Effector memory CD4-positive, alpha-beta T cell (primary cell): Measurements from ENCODE around the gene AK9.
A peak's percentile ranks its signal among the peaks of the same experiment; 100 is the strongest.
"Not testable (repeated sequence)": the region's sequence is repeated elsewhere in the genome, so short reads cannot be mapped to it uniquely, and the experiment has no call there.

Source experiments
- DNase-seq, 3 donors: peaks; one replicate each; pipeline ENCODE4 v3.0.0-alpha.2; 2020
- H3K27ac ChIP-seq: 2 replicates; pipeline ENCODE4 v1.7.0; 2013; ENCODE audit warnings: mild to moderate bottlenecking, low read length, moderate library complexity; ENCODE audit not compliant: insufficient read depth, poor library complexity, severe bottlenecking
- H3K27me3 ChIP-seq: replicated peaks from 2 replicates; pipeline ENCODE4 v1.7.0; 2013; ENCODE audit warnings: mild to moderate bottlenecking, low read length; ENCODE audit not compliant: insufficient read depth, control insufficient read depth, poor library complexity, severe bottlenecking
- H3K36me3 ChIP-seq: 2 replicates; pipeline ENCODE4 v1.7.0; 2013; ENCODE audit warnings: mild to moderate bottlenecking, low read length, moderate library complexity; ENCODE audit not compliant: control insufficient read depth, insufficient read depth
- H3K4me1 ChIP-seq: 2 replicates; pipeline ENCODE4 v1.7.0; 2013; ENCODE audit warnings: low read length, mild to moderate bottlenecking; ENCODE audit not compliant: control insufficient read depth, insufficient read depth, poor library complexity, severe bottlenecking
- H3K4me3 ChIP-seq: 2 replicates; pipeline ENCODE4 v1.7.0; 2013; ENCODE audit warnings: low read length, low read depth, mild to moderate bottlenecking; ENCODE audit not compliant: insufficient read depth, poor library complexity, severe bottlenecking
- H3K9me3 ChIP-seq: 2 replicates; pipeline ENCODE4 v1.7.0; 2013; ENCODE audit warnings: mild to moderate bottlenecking, low read length, moderate library complexity; ENCODE audit not compliant: control insufficient read depth

The AK9 gene

DNA sequence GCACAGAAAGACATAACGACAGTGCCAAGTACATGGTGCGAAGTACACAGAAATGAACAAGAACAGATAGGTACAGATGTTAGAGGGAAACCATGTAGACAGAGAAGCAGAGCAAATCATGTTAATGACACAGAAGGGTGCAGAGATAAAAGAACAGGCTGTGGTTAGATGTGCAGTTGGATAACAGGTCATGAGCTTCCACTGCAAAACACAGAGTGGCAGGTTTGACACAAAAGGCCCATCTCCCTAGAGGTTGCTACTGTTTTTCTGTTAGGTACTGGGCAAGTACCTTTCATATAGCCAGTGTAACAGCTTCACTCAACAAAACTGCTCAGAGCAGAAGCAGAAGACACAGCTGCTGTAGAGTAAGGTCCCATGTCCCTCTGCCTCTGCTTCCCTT is 84.6 kb downstream of the AK9 start:
- H3K4me1 ChIP-seq, result no peaks in the 10 kb centered on the region
- no peaks in the 10 kb centered on the region for H3K36me3 ChIP-seq
- DNase-seq, result no peak
- H3K4me3 ChIP-seq, result no peak overlapping the region
- no peaks in the 10 kb centered on the region for H3K27me3 ChIP-seq
- H3K27ac ChIP-seq, result no peak overlapping the region
- no peaks in the 10 kb centered on the region for H3K9me3 ChIP-seq

DNA sequence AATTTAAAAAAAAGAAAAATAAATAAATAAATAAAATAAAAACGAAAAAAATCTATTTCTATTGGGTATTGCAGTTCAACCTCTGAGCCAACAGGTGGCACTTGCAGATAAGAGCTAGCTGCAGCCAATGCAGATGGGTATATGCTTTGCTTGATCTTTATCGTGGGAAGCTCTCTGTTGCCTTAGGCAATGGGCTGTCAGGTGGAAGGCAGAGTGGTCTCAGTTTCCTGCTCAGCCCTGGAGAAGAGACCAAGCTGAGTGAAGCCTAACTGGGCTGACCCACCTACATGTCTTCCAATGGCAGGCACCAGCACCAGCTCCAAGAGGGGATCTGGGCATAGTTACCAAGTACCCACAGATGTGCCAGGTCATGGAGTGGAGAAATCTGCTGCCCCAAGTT is 95.0 kb downstream of the AK9 start:
- Histone ChIP-seq H3K4me1 (no peaks in the 10 kb centered on the region), H3K36me3 (no peaks in the 10 kb centered on the region), H3K4me3 (no peak overlapping the region), H3K27ac (no peak overlapping the region), H3K9me3 (no peaks in the 10 kb centered on the region), H3K27me3 (no peaks in the 10 kb centered on the region)
- DNase-seq, result no peak

DNA sequence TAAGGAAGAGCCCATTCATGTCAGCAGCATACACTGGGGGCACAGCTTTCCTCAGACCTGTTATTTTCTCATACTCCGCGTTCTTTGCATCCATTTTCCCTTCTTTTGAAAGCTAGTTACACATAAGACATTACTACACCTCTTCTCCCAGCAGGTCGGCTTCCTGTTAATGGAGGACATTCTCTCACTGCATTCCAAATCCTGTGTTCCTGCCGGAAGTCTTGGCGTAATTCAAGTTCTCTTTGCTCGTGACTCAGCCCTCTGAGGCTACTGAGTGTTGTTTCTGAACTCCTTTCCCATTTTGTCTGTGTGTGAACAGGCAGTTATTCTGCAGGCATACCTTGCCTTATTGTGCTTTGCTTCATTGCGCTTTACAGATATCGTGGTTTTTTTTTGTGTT is 110.5 kb downstream of the AK9 start:
- Histone ChIP-seq H3K4me1 (no peaks in the 10 kb centered on the region), H3K36me3 (no peaks in the 10 kb centered on the region)
- DNase-seq, result no peak

DNA sequence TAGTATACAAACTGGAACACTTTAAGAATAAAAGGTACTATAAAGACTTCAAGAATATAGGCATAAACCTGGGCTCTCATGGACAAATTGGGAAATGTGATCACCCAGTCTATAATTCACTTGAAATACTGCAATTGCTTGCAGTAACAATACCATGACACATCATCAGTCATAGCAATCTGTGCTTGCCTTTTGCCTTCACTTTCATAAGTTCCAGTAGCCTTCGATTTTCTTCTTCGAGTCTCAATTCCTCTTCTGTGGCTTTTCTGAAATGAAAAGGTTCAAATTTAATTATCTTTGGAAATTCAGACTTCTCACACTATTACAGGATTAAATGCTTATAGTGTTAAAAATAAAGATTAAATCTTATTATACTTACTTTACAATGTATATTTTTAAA is 111.6 kb downstream of the AK9 start:
- Histone ChIP-seq H3K27ac (no peak overlapping the region), H3K4me1 (no peaks in the 10 kb centered on the region), H3K4me3 (no peak overlapping the region), H3K27me3 (no peaks in the 10 kb centered on the region), H3K36me3 (no peaks in the 10 kb centered on the region), H3K9me3 (no peaks in the 10 kb centered on the region)
- no peak for DNase-seq

More for the DNA sequence above, 110.5 kb downstream of the AK9 start:
- H3K4me3 ChIP-seq, result no peak overlapping the region
- H3K27me3 ChIP-seq, result no peaks in the 10 kb centered on the region
- no peak overlapping the region for H3K27ac ChIP-seq
- no peaks in the 10 kb centered on the region for H3K9me3 ChIP-seq

DNA sequence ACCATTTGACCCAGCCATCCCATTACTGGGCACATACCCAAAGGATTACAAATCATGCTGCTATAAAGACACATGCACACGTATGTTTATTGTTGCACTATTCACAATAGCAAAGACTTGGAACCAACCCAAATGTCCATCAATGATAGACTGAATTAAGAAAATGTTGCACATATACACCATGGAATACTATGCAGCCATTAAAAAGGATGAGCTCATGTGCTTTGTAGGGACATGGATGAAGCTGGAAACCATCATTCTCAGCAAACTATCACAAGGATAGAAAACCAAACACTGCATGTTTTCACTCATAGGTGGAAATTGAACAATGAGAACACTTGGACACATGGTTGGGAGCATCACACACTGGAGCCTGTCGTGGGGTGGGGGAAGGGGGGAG is 121.1 kb downstream of the AK9 start:
- H3K27me3 ChIP-seq, H3K36me3 ChIP-seq, H3K4me1 ChIP-seq, H3K4me3 ChIP-seq, DNase-seq, H3K9me3 ChIP-seq, H3K27ac ChIP-seq: not testable (repeated sequence)

DNA sequence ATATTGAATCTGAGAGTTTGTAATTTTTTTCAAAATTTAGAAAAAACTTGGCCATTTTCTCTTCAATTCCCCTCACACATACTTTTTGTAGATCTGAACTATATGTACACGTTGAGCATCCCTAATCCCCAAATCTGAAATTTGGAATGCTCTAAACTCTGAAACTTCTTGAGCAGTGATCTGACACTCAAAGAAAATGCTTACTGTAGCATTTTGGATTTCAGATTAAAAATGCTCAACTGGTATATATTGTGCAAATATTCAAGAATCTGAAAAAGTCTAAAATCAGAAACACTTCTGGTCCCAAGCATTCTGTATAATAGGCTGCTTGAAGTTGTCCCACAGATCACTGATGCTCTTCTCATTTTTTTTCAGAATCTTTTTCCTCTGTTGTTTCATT is 129.2 kb downstream of the AK9 start:
- DNase-seq, result no peak
- Histone ChIP-seq H3K9me3 (no peaks in the 10 kb centered on the region), H3K4me3 (no peak overlapping the region), H3K27me3 (no peaks in the 10 kb centered on the region), H3K36me3 (peaks cover 10% of the 10 kb centered on the region), H3K27ac (no peak overlapping the region), H3K4me1 (no peaks in the 10 kb centered on the region)

DNA sequence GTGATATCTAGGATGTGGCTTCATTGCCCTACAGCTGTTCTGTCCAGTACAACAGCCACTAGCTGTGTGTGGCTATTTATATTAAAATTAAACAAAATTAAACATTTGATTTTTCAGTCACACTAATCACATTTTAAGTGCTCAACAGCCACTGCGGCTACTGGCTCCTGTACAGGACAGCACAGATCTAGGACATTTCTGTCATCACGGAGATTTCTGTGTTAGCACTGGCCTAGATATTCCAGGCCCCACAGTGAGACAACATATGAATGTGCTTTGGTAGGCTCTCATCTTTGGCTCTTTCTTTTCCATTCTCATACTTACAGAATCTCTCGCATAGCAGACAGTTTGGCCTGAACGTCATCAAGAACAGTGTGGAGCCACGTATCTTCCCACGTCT is 159.6 kb downstream of the AK9 start:
- Histone ChIP-seq H3K9me3 (no peaks in the 10 kb centered on the region), H3K27ac (no peak overlapping the region), H3K27me3 (no peaks in the 10 kb centered on the region), H3K4me3 (no peak overlapping the region), H3K4me1 (no peaks in the 10 kb centered on the region), H3K36me3 (no peaks in the 10 kb centered on the region)
- DNase-seq, result no peak

DNA sequence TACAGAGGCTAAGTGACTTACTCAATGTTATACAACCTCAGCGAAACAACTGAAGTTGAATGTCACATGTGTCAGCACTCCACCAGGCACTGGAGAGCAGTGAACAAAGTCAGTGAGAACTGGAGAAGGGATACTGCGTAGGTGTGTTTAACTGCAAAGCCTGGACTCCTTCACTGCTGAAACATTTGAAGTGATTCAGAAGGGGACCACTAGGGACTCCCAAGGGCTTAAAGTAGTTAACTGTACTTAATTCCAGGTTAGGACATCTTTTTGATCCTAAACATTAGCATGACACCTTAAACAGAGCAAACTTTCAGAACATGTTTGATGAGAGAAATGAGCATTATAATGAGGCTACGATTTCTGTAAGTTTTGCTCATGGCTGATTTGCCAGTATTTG is 163.0 kb downstream of the AK9 start:
- H3K4me3 ChIP-seq, result no peak overlapping the region
- no peak for DNase-seq
- no peaks in the 10 kb centered on the region for H3K36me3 ChIP-seq
- H3K27ac ChIP-seq, result no peak overlapping the region
- H3K4me1 ChIP-seq, result no peaks in the 10 kb centered on the region
- H3K9me3 ChIP-seq, result no peaks in the 10 kb centered on the region
- no peaks in the 10 kb centered on the region for H3K27me3 ChIP-seq

DNA sequence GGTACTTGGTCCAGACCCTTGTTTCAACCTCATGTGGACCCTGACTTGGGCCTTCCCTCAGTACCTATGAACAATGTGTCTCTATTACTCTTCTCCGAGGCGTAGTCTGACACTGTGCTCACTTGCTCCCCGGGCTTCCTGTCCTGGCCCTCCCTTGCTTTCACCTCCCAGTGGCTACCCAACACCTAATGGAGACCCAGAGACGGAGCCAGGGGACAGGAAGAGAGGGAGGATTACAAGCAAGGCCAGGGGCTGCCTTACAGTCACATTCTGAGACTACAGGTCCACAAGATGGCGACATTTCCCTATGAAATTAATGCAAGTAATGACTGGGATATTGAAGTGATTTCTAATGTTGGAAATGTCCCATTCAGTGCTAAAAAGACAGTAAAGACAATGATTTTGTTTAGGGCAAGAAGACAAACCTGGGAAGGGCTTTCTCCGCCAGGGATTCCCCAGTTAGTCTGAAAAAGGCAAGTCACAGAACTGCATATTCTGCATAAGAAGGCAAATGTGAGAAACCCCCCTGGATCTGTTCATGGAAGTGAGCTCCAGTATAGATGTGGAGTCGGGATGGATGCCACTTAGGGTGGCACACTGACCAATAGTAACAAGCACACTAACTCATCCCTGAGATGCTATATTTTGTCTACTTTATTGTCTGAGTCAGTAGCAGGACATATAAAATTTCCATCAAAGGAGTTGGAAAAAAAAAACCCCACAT is 163.9 kb downstream of the AK9 start:
- H3K36me3 ChIP-seq, result no peaks in the 10 kb centered on the region
- no peaks in the 10 kb centered on the region for H3K9me3 ChIP-seq
- no peaks in the 10 kb centered on the region for H3K27me3 ChIP-seq
- DNase-seq, result peak in 1 of 3 donors; percentile 24
- H3K4me1 ChIP-seq, result no peaks in the 10 kb centered on the region
- H3K4me3 ChIP-seq, result no peak overlapping the region
- H3K27ac ChIP-seq, result no peak overlapping the region

DNA sequence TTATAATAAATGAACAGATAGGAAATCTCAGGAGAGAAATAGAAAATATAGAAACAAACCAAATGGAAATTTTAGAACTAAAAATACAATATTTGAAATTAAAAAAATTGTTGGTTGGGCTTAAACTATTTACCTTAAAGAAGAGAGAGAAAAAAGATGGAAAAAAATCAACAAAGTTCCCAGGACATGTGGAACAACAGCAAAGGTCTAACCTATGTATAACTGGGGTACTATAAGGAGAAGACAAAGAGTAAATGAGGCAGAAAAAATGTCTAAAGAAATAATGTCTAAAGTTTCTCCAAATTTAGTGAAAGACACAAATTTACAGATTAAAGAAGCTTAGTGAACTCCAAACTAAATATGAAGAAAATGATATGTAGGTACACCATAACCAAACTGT is 166.9 kb downstream of the AK9 start:
- DNase-seq, result no peak
- Histone ChIP-seq H3K36me3 (no peaks in the 10 kb centered on the region), H3K27me3 (no peaks in the 10 kb centered on the region), H3K9me3 (no peaks in the 10 kb centered on the region), H3K4me3 (no peak overlapping the region), H3K4me1 (no peaks in the 10 kb centered on the region), H3K27ac (no peak overlapping the region)
